ENCODE data around the gene AKAP11. TPM values are rescaled to one million over a fixed set of nuclear protein-coding genes. Genes with fewer than 3 reads are reported as not detected.

Gene AKAP11
- total and polyA plus RNA-seq, 9 of the 15 experiments (the other 6 are each of a cell fraction or from before 2014, with no cell fraction given), result 2.2 to 31.3 (median 10.9) TPM

DNA sequence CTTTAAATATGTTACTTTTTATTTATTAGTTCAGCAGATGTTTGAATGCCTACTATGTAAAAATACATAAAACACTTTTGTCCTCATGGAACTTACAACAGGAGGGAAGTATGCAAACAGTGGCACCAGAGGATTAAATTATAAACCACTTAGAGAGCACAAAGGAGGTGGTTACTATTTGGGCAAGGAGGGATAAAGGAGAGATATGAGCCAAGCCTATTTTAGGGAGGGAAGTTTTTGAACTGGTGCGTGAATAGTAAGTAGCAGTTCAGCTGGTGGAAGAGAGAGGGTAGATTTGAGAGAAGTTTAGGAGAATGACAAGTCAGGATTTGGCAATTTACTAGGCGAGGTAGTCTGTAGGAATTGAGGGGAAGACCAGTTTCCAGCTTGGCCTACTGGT, 8.6 kb downstream of the AKAP11 start:
- CTCF ChIA-PET (ENCODE audit: low intra/inter-chr PET ratio), result no interaction called here

More for the DNA sequence above, 8.6 kb downstream of the AKAP11 start:
- in situ Hi-C loops (cut with MboI), result no loop called here
- DNase-seq (ENCODE audit: extremely low read depth in 1 of 4, low spot score in 3 of 4), result no peak
- POLR2A ChIA-PET, result interaction anchor here (0.8 to 1.3 kb wide), 2 partner anchors 22 to 46 kb away, joined by 3 read pairs; no protein-coding TSS in a partner anchor
- Histone ChIP-seq H3K4me3 (no peak overlapping the region), H3K27me3 (ENCODE audit: control insufficient read depth in 2 of 2, insufficient read depth in 2 of 2, low read length in 2 of 2) (no peaks in the 10 kb centered on the region), H3K4me1 (replicated peaks in 1 of 2; ENCODE audit: control insufficient read depth in 2 of 2, insufficient read depth in 2 of 2, low read length in 2 of 2) (peaks cover 8 to 26% of the 10 kb centered on the region in 2 experiments), H3K9ac (ENCODE audit: insufficient read depth in 1 of 2, low read depth in 2 of 2, low read length in 2 of 2) (peak overlapping the region in 1 of 2 experiments; percentile 45; a peak in 1 of 4 replicates), H3K4me2 (ENCODE audit: insufficient read depth, low read length) (peak overlapping the region; percentile 22), H2AFZ (ENCODE audit: low read depth, low read length) (no peak overlapping the region), H3K36me3 (ENCODE audit: control insufficient read depth, insufficient read depth, low read length) (peaks cover 6% of the 10 kb centered on the region; the same call in 2 of the 3 replicates), H4K20me1 (replicated peaks; ENCODE audit: control insufficient read depth, insufficient read depth, low read length) (peaks cover 4% of the 10 kb centered on the region; the same call in 1 of the 2 replicates), H3K27ac (ENCODE audit: extremely low read depth, low read depth, low read length) (no peak overlapping the region; the same call in 2 of the 3 replicates), H3K79me2 (ENCODE audit: control insufficient read depth, insufficient read depth, low read length) (peaks cover 100% of the 10 kb centered on the region), H3K9me1 (ENCODE audit: control insufficient read depth, insufficient read depth, low read length) (no peaks in the 10 kb centered on the region), H3K9me3 (replicated peaks; ENCODE audit: control insufficient read depth, insufficient read depth, low read depth, low read length) (no peaks in the 10 kb centered on the region)
- peak; percentile 4; the same call in 2 of the 3 replicates for ATAC-seq
- intact Hi-C loops (cut with micrococcal nuclease), result no loop called here
- WGBS (ENCODE audit: insufficient coverage, low coverage, missing lambda C conversion rate), result 14% methylated on average over 2 of the region's 2 CpGs
- BruUV-seq (replicated peaks), result no TSS peak
- FAIRE-seq, result no peak
- TF ChIP-seq, protein P1, sequence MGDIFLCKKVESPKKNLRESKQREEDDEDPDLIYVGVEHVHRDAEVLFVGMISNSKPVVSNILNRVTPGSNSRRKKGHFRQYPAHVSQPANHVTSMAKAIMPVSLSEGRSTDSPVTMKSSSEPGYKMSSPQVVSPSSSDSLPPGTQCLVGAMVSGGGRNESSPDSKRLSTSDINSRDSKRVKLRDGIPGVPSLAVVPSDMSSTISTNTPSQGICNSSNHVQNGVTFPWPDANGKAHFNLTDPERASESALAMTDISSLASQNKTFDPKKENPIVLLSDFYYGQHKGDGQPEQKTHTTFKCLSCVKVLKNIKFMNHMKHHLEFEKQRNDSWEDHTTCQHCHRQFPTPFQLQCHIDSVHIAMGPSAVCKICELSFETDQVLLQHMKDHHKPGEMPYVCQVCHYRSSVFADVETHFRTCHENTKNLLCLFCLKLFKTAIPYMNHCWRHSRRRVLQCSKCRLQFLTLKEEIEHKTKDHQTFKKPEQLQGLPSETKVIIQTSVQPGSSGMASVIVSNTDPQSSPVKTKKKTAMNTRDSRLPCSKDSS (IDR thresholded peaks at IDR 0.05; ENCODE audit: low read depth, partially characterized antibody), result no peak
- TF ChIP-seq HLTF (IDR thresholded peaks at IDR 0.05), result no peak
- no peak for TF ChIP-seq GABPB2 (CRISPR knock-in tag; conservative IDR thresholded peaks at IDR 0.05)
- TF ChIP-seq ZHX1 (conservative IDR thresholded peaks at IDR 0.05; ENCODE audit: low read length), result no peak
- TF ChIP-seq POLR2A (conservative IDR thresholded peaks at IDR 0.05), result peak; percentile 42; the same call in 1 of the 2 replicates
- no peak for TF ChIP-seq NFYB (IDR thresholded peaks at IDR 0.05; ENCODE audit: extremely low read depth, insufficient read length)
- no peak for TF ChIP-seq NCOA4 (IDR thresholded peaks at IDR 0.05; ENCODE audit: partially characterized antibody)
- no peak for TF ChIP-seq ZNF584 (CRISPR knock-in tag; IDR thresholded peaks at IDR 0.05; ENCODE audit: low read depth)
- TF ChIP-seq ARID2 (IDR thresholded peaks at IDR 0.05), result no peak
- TF ChIP-seq TBP (optimal IDR thresholded peaks at IDR 0.05; ENCODE audit: low read depth, low read length), result peak; percentile 31
- no peak for TF ChIP-seq KHSRP (IDR thresholded peaks at IDR 0.05)
- TF ChIP-seq IRF2 (CRISPR knock-in tag; IDR thresholded peaks at IDR 0.05), result no peak
- TF ChIP-seq, protein P2, sequence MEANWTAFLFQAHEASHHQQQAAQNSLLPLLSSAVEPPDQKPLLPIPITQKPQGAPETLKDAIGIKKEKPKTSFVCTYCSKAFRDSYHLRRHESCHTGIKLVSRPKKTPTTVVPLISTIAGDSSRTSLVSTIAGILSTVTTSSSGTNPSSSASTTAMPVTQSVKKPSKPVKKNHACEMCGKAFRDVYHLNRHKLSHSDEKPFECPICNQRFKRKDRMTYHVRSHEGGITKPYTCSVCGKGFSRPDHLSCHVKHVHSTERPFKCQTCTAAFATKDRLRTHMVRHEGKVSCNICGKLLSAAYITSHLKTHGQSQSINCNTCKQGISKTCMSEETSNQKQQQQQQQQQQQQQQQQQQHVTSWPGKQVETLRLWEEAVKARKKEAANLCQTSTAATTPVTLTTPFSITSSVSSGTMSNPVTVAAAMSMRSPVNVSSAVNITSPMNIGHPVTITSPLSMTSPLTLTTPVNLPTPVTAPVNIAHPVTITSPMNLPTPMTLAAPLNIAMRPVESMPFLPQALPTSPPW (CRISPR knock-in tag; IDR thresholded peaks at IDR 0.05), result no peak
- TF ChIP-seq ZBTB8A (IDR thresholded peaks at IDR 0.05; ENCODE audit: partially characterized antibody), result no peak
- TF ChIP-seq WHSC1 (IDR thresholded peaks at IDR 0.05; ENCODE audit: low read length), result no peak
- TF ChIP-seq TFAM (CRISPR knock-in tag; conservative IDR thresholded peaks at IDR 0.05), result no peak
- no peak for TF ChIP-seq MECOM (CRISPR knock-in tag; IDR thresholded peaks at IDR 0.05)
- TF ChIP-seq, protein P3, sequence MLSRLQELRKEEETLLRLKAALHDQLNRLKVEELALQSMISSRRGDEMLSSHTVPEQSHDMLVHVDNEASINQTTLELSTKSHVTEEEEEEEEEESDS (CRISPR knock-in tag; IDR thresholded peaks at IDR 0.05), result no peak
- TF ChIP-seq, protein P4, sequence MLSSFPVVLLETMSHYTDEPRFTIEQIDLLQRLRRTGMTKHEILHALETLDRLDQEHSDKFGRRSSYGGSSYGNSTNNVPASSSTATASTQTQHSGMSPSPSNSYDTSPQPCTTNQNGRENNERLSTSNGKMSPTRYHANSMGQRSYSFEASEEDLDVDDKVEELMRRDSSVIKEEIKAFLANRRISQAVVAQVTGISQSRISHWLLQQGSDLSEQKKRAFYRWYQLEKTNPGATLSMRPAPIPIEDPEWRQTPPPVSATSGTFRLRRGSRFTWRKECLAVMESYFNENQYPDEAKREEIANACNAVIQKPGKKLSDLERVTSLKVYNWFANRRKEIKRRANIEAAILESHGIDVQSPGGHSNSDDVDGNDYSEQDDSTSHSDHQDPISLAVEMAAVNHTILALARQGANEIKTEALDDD (IDR thresholded peaks at IDR 0.05), result peak; percentile 68

Data from K562 (cell line).